ENCODE results near the gene PLAAT4.

DNA sequence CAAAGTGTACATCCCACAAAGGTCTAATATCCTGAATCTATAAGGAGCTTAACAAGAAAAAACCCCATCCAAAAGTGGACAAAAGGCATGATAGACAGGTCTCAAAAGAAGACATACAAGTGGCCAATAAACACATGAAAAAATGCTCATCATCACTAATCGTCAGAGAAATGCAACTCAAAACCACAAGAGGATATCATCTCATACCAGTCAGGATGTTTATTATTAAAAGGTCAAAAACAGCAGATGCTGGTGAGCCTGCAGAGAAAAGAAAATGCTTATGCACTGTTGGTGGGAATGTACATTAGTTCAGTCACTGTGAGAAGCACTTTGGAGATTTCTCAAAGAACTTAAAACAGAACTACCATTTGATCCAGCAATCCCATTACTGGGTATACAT, 18.1 kb upstream of the PLAAT4 start:
- TF ChIP-seq EZH2 (IDR thresholded peaks at IDR 0.05; ENCODE audit: insufficient read depth, poor library complexity, severe bottlenecking) (no peak), EZH2phosphoT487 (IDR thresholded peaks at IDR 0.05; ENCODE audit: insufficient read depth, low read depth) (no peak)
